GM21447 (cell line): ENCODE measurements around the gene TM4SF4.

Experiments
- ATAC-seq: cut with Tn5 transposase; IDR thresholded peaks from one replicate; pipeline ENCODE4 v1.9.1; 2021; ENCODE audit not compliant: unreplicated experiment

Gene TM4SF4

GRCh38 chr3:149545049-149545448 is 70.6 kb downstream of the TM4SF4 start:
- ATAC-seq: no peak

GRCh38 chr3:149547413-149547812 is 72.9 kb downstream of the TM4SF4 start:
- ATAC-seq: no peak

GRCh38 chr3:149547954-149548668 is 73.6 kb downstream of the TM4SF4 start:
- ATAC-seq: no peak

- ATAC-seq: no peak
Observed at GRCh38 chr3:149548669-149549065, 74.2 kb downstream of the TM4SF4 start.

- no peak for ATAC-seq
Observed at GRCh38 chr3:149551500-149551899, 77.0 kb downstream of the TM4SF4 start.

GRCh38 chr3:149552700-149553099 is 78.2 kb downstream of the TM4SF4 start:
- no peak for ATAC-seq
